Uterus (tissue), 4 donors: ENCODE measurements around the gene TOR2A. TPM values are rescaled to one million over a fixed set of nuclear protein-coding genes. Genes with fewer than 3 reads are reported as not detected.

Experiments
- DNase-seq, 2 donors: peaks; one replicate each; pipeline ENCODE4 v3.0.0-alpha.2; 2019 to 2020
- H3K27ac ChIP-seq, 2 donors: fragments of 200-600 bp; sonication (generic); 1 replicate in 1 of 2; 2 replicates in 1 of 2; pipeline ENCODE4 v1.5.1; 2016 to 2018
- H3K27me3 ChIP-seq, 2 donors: fragments of 200-600 bp; sonication (generic); one replicate each; pipeline ENCODE4 v1.5.1; 2018 to 2019; ENCODE audit warnings: control low read depth in 1 of 2
- H3K36me3 ChIP-seq, 2 donors: fragments of 200-600 bp; sonication (generic); one replicate each; pipeline ENCODE4 v1.5.1; 2019; ENCODE audit warnings: control low read depth in 1 of 2
- H3K4me1 ChIP-seq, 2 donors: fragments of 200-600 bp; sonication (generic); one replicate each; pipeline ENCODE4 v1.5.1; 2018 to 2019; ENCODE audit warnings: control low read depth in 1 of 2
- H3K4me3 ChIP-seq, 2 donors: fragments of 200-600 bp; sonication (generic); 1 replicate in 1 of 2; 2 replicates in 1 of 2; pipeline ENCODE4 v1.5.1; 2018 to 2019; ENCODE audit warnings: mild to moderate bottlenecking in 1 of 2
- H3K9me3 ChIP-seq, 2 donors: fragments of 200-600 bp; sonication (generic); one replicate each; pipeline ENCODE4 v1.5.1; 2019; ENCODE audit warnings: control low read depth in 1 of 2
- CTCF ChIP-seq, 4 experiments: fragments of 200-600 bp in 2 of 4; fragments of 450-650 bp in 2 of 4; sonication (generic) in 2 of 4; IDR thresholded peaks; one replicate each; pipeline ENCODE4 v1.5.1; 2016 to 2019; ENCODE audit warnings: antibody characterized with exemption in 4 of 4, mild to moderate bottlenecking in 2 of 4, moderate library complexity in 1 of 4
- POLR2A ChIP-seq, 2 donors: fragments of 450-650 bp; IDR thresholded peaks; one replicate each; pipeline ENCODE4 v1.6.1; 2016; ENCODE audit warnings: antibody characterized with exemption in 2 of 2, mild to moderate bottlenecking in 1 of 2, moderate library complexity in 1 of 2
- intact Hi-C: fragments of 100-400 bp; cut with DNase I; formaldehyde crosslinking; loops from one replicate; pipeline ENCODE4 v1.15.1; 2023; ENCODE audit warnings: low total_unique reads
- total RNA-seq, 4 donors: library from RNA; depleted of rRNA in 3 of 4; stranded (reverse); fragments of >200 nt in 3 of 4; gene quantifications; one replicate each; pipeline versions ENCODE4 v1.1.0 to v1.2.4, GENCODE V29; 2014 to 2023
- donor health status: DM: yes; HTN: yes; CAD: no.

TOR2A gene
- total RNA-seq, 4 donors from 2014 or later, result 2.0 to 73.8 (median 7.0) TPM

- DNase-seq, result no peak
- Histone ChIP-seq H3K27ac (no peak overlapping the region), H3K4me3 (no peak overlapping the region), H3K9me3 (no peaks in the 10 kb centered on the region), H3K4me1 (no peaks in the 10 kb centered on the region), H3K36me3 (no peaks in the 10 kb centered on the region), H3K27me3 (no peaks in the 10 kb centered on the region)
- intact Hi-C loops, result no loop called here
- TF ChIP-seq POLR2A (IDR thresholded peaks at IDR 0.05) (no peak), CTCF (IDR thresholded peaks at IDR 0.05) (no peak)
Measured at GRCh38 chr9:127689329-127690000, 45.6 kb downstream of the TOR2A start.

GRCh38 chr9:127686461-127687393, 48.4 kb downstream of the TOR2A start:
- H3K36me3 ChIP-seq, result no peaks in the 10 kb centered on the region

GRCh38 chr9:127684576-127684975, 50.5 kb downstream of the TOR2A start:
- no peak for TF ChIP-seq CTCF (IDR thresholded peaks at IDR 0.05)
- TF ChIP-seq POLR2A (IDR thresholded peaks at IDR 0.05), result no peak
- intact Hi-C loops, result no loop called here
- no peaks in the 10 kb centered on the region for H3K4me1 ChIP-seq
- H3K4me3 ChIP-seq, result no peak overlapping the region
- no peaks in the 10 kb centered on the region for H3K36me3 ChIP-seq
- no peak for DNase-seq
- H3K27ac ChIP-seq, result no peak overlapping the region
- H3K27me3 ChIP-seq, result no peaks in the 10 kb centered on the region
- no peaks in the 10 kb centered on the region for H3K9me3 ChIP-seq

More at GRCh38 chr9:127686461-127687393, 48.4 kb downstream of the TOR2A start:
- no peak overlapping the region for H3K4me3 ChIP-seq
- DNase-seq, result no peak
- TF ChIP-seq CTCF (IDR thresholded peaks at IDR 0.05) (no peak), POLR2A (IDR thresholded peaks at IDR 0.05) (no peak)
- H3K27me3 ChIP-seq, result no peaks in the 10 kb centered on the region
- intact Hi-C loops, result no loop called here
- H3K4me1 ChIP-seq, result no peaks in the 10 kb centered on the region
- no peak overlapping the region for H3K27ac ChIP-seq
- no peaks in the 10 kb centered on the region for H3K9me3 ChIP-seq

- intact Hi-C loops, result no loop called here
- Histone ChIP-seq H3K4me3 (no peak overlapping the region), H3K4me1 (no peaks in the 10 kb centered on the region), H3K27me3 (no peaks in the 10 kb centered on the region), H3K9me3 (no peaks in the 10 kb centered on the region), H3K27ac (no peak overlapping the region), H3K36me3 (no peaks in the 10 kb centered on the region)
- no peak for DNase-seq
- TF ChIP-seq CTCF (IDR thresholded peaks at IDR 0.05), result no peak
- no peak for TF ChIP-seq POLR2A (IDR thresholded peaks at IDR 0.05)
Measured at GRCh38 chr9:127683723-127684122, 51.4 kb downstream of the TOR2A start.
